WTC11 (cell line): ENCODE data around the gene GOLGA5. TPM values are rescaled to one million over a fixed set of nuclear protein-coding genes. Genes with fewer than 3 reads are reported as not detected.

Source experiments
- ATAC-seq: fragments of 200-7000 bp; cut with Tn5 transposase; 2 replicates; pipeline ENCODE4 v1.10.0; 2021; ENCODE audit warnings: mild to moderate bottlenecking, moderate library complexity
- CTCF ChIA-PET: fragments of 300-600 bp; sonication (Branson Sonifier 250); formaldehyde crosslinking; loops from one replicate; lab custom pipeline; 2021; ENCODE audit warnings: antibody characterized with exemption; lab: Charles Lee
- POLR2A ChIA-PET: fragments of 350-600 bp; sonication (Branson Sonifier 250); formaldehyde crosslinking; loops from one replicate; lab custom pipeline; 2021; ENCODE audit warnings: antibody characterized with exemption; lab: Charles Lee
- DNase-seq: peaks from one replicate; pipeline ENCODE4 v3.0.0; 2021; ENCODE audit warnings: low spot score
- H3K27ac Mint-ChIP-seq: 2 replicates; pipeline ENCODE4 v1.8.0; 2021; ENCODE audit warnings: mixed read lengths
- H3K27me3 Mint-ChIP-seq: 2 replicates; pipeline ENCODE4 v1.8.0; 2021; ENCODE audit warnings: low read depth, mild to moderate bottlenecking, moderate library complexity, mixed read lengths
- H3K36me3 Mint-ChIP-seq: 2 replicates; pipeline ENCODE4 v1.8.0; 2021; ENCODE audit warnings: mixed read lengths
- H3K4me1 Mint-ChIP-seq: 2 replicates; pipeline ENCODE4 v1.8.0; 2022; ENCODE audit warnings: mixed read lengths
- H3K4me3 Mint-ChIP-seq: 2 replicates; pipeline ENCODE4 v1.8.0; 2021; ENCODE audit warnings: mild to moderate bottlenecking, moderate library complexity, mixed read lengths
- H3K9me3 Mint-ChIP-seq: 2 replicates; pipeline ENCODE4 v1.8.0; 2021; ENCODE audit warnings: mixed read lengths
- ATF1 ChIP-seq: sonication (generic); formaldehyde crosslinking; IDR thresholded peaks from 2 replicates; pipeline ENCODE4 v1.8.1; 2023; ENCODE audit warnings: mild to moderate bottlenecking, moderate library complexity, missing genetic modification reagents
- ESRRA ChIP-seq: sonication (generic); formaldehyde crosslinking; IDR thresholded peaks from 2 replicates; pipeline ENCODE4 v1.8.1; 2022; ENCODE audit warnings: mild to moderate bottlenecking, missing genetic modification reagents, borderline replicate concordance
- FOXP1 ChIP-seq: sonication (generic); formaldehyde crosslinking; IDR thresholded peaks from 2 replicates; pipeline ENCODE4 v1.8.0; 2022; ENCODE audit warnings: missing genetic modification reagents, mild to moderate bottlenecking, moderate library complexity, borderline replicate concordance
- GTF2I ChIP-seq: fragments of 250-450 bp; sonication (Bioruptor Pico); conservative IDR thresholded peaks from 2 replicates; pipeline ENCODE4 v1.4.0; 2021; ENCODE audit warnings: mild to moderate bottlenecking
- JUN ChIP-seq: sonication (generic); formaldehyde crosslinking; IDR thresholded peaks from 2 replicates; pipeline ENCODE4 v1.8.0; 2023; ENCODE audit warnings: mild to moderate bottlenecking, missing genetic modification reagents
- MXD4 ChIP-seq: fragments of 250-450 bp; sonication (Bioruptor Pico); IDR thresholded peaks from 2 replicates; pipeline ENCODE4 v1.8.0; 2021; ENCODE audit warnings: mild to moderate bottlenecking, moderate library complexity, borderline replicate concordance
- NFATC4 ChIP-seq: fragments of 250-450 bp; sonication (Bioruptor Pico); IDR thresholded peaks from 2 replicates; pipeline ENCODE4 v1.9.0; 2021; ENCODE audit warnings: mild to moderate bottlenecking
- NFE2L1 ChIP-seq: sonication (generic); formaldehyde crosslinking; IDR thresholded peaks from 2 replicates; pipeline ENCODE4 v1.8.1; 2023; ENCODE audit warnings: missing genetic modification reagents
- PRRX2 ChIP-seq: fragments of 250-450 bp; sonication (Bioruptor Pico); IDR thresholded peaks from 2 replicates; pipeline ENCODE4 v1.8.0; 2021; ENCODE audit warnings: mild to moderate bottlenecking
- RELA ChIP-seq: sonication (generic); formaldehyde crosslinking; IDR thresholded peaks from 2 replicates; pipeline ENCODE4 v1.8.1; 2022; ENCODE audit warnings: missing genetic modification reagents, mild to moderate bottlenecking, borderline replicate concordance
- SMAD3 ChIP-seq: sonication (generic); formaldehyde crosslinking; IDR thresholded peaks from 2 replicates; pipeline ENCODE4 v1.8.0; 2022; ENCODE audit warnings: missing genetic modification reagents, mild to moderate bottlenecking, borderline replicate concordance
- SMAD4 ChIP-seq: sonication (generic); formaldehyde crosslinking; IDR thresholded peaks from 2 replicates; pipeline ENCODE4 v1.8.0; 2022; ENCODE audit warnings: mild to moderate bottlenecking, missing genetic modification reagents
- TCF7 ChIP-seq: sonication (generic); formaldehyde crosslinking; IDR thresholded peaks from 2 replicates; pipeline ENCODE4 v1.8.0; 2022; ENCODE audit warnings: mild to moderate bottlenecking, low read depth, missing genetic modification reagents, moderate library complexity
- TEAD4 ChIP-seq: sonication (generic); formaldehyde crosslinking; IDR thresholded peaks from 2 replicates; pipeline ENCODE4 v1.8.0; 2022; ENCODE audit warnings: mild to moderate bottlenecking, missing genetic modification reagents
- ZNF219 ChIP-seq: sonication (generic); formaldehyde crosslinking; IDR thresholded peaks from 2 replicates; pipeline ENCODE4 v1.8.0; 2023; ENCODE audit warnings: missing genetic modification reagents, mild to moderate bottlenecking, borderline replicate concordance
- ZNF263 ChIP-seq: sonication (generic); formaldehyde crosslinking; IDR thresholded peaks from 2 replicates; pipeline ENCODE4 v1.8.1; 2022; ENCODE audit warnings: low read depth, mild to moderate bottlenecking, moderate library complexity, missing genetic modification reagents
- total RNA-seq: library from RNA; stranded (reverse); gene quantifications from 3 replicates; pipeline ENCODE4 v1.2.3, GENCODE V29; 2021
- TF ChIP-seq, protein P1 (sequence below): sonication (generic); formaldehyde crosslinking; IDR thresholded peaks from 2 replicates; pipeline ENCODE4 v1.8.0; 2023; ENCODE audit warnings: missing genetic modification reagents, mild to moderate bottlenecking, borderline replicate concordance
- TF ChIP-seq, protein P2 (sequence below): fragments of 250-450 bp; sonication (Bioruptor Pico); IDR thresholded peaks from 2 replicates; pipeline ENCODE4 v1.9.0; 2021; ENCODE audit warnings: mild to moderate bottlenecking
- TF ChIP-seq, protein P3 (sequence below): fragments of 250-450 bp; sonication (Bioruptor Pico); IDR thresholded peaks from 2 replicates; pipeline ENCODE4 v1.9.0; 2021; ENCODE audit warnings: mild to moderate bottlenecking
- TF ChIP-seq, protein P4 (sequence below): sonication (generic); formaldehyde crosslinking; IDR thresholded peaks from 2 replicates; pipeline ENCODE4 v1.8.0; 2023; ENCODE audit warnings: missing genetic modification reagents
- TF ChIP-seq, protein P5 (sequence below): sonication (generic); formaldehyde crosslinking; IDR thresholded peaks from 2 replicates; pipeline ENCODE4 v1.8.1; 2023; ENCODE audit warnings: mild to moderate bottlenecking, missing genetic modification reagents
- TF ChIP-seq, protein P6 (sequence below): sonication (generic); formaldehyde crosslinking; IDR thresholded peaks from 2 replicates; pipeline ENCODE4 v1.8.1; 2023; ENCODE audit warnings: mild to moderate bottlenecking, missing genetic modification reagents, moderate library complexity

Gene GOLGA5
- total RNA-seq, 1 experiment from 2014 or later: 27.0 TPM

DNA sequence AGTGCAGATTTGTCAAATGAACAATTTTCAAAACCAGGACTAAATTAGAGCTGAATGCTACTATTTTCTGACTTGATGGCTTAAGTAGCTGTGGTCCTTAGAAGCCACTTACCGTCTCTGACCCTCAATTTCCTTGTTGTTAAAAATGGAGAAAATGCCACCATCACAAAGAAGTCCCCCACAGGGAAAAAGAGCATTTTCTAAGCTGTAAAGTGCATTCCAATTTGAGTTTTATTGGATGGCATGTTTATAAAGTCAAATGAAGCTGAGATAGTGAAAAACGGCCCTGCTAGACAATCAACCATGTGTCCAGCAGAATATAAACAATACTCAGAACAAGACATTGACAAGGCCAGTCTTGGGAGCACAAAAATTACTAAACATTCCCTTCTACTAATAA, 53.6 kb downstream of the GOLGA5 start:
- TF ChIP-seq MXD4 (CRISPR knock-in tag) (no peak), ZNF219 (CRISPR knock-in tag) (no peak), GTF2I (CRISPR knock-in tag) (no peak), SMAD4 (CRISPR knock-in tag) (no peak), ESRRA (CRISPR knock-in tag) (no peak), TCF7 (no peak), JUN (CRISPR knock-in tag) (no peak), RELA (CRISPR knock-in tag) (no peak), NFE2L1 (CRISPR knock-in tag) (no peak)
- TF ChIP-seq, protein P1, sequence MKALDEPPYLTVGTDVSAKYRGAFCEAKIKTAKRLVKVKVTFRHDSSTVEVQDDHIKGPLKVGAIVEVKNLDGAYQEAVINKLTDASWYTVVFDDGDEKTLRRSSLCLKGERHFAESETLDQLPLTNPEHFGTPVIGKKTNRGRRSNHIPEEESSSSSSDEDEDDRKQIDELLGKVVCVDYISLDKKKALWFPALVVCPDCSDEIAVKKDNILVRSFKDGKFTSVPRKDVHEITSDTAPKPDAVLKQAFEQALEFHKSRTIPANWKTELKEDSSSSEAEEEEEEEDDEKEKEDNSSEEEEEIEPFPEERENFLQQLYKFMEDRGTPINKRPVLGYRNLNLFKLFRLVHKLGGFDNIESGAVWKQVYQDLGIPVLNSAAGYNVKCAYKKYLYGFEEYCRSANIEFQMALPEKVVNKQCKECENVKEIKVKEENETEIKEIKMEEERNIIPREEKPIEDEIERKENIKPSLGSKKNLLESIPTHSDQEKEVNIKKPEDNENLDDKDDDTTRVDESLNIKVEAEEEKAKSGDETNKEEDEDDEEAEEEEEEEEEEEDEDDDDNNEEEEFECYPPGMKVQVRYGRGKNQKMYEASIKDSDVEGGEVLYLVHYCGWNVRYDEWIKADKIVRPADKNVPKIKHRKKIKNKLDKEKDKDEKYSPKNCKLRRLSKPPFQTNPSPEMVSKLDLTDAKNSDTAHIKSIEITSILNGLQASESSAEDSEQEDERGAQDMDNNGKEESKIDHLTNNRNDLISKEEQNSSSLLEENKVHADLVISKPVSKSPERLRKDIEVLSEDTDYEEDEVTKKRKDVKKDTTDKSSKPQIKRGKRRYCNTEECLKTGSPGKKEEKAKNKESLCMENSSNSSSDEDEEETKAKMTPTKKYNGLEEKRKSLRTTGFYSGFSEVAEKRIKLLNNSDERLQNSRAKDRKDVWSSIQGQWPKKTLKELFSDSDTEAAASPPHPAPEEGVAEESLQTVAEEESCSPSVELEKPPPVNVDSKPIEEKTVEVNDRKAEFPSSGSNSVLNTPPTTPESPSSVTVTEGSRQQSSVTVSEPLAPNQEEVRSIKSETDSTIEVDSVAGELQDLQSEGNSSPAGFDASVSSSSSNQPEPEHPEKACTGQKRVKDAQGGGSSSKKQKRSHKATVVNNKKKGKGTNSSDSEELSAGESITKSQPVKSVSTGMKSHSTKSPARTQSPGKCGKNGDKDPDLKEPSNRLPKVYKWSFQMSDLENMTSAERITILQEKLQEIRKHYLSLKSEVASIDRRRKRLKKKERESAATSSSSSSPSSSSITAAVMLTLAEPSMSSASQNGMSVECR (CRISPR knock-in tag): no peak
- TF ChIP-seq, protein P2, sequence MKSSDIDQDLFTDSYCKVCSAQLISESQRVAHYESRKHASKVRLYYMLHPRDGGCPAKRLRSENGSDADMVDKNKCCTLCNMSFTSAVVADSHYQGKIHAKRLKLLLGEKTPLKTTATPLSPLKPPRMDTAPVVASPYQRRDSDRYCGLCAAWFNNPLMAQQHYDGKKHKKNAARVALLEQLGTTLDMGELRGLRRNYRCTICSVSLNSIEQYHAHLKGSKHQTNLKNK (CRISPR knock-in tag): no peak
- TF ChIP-seq, protein P3, sequence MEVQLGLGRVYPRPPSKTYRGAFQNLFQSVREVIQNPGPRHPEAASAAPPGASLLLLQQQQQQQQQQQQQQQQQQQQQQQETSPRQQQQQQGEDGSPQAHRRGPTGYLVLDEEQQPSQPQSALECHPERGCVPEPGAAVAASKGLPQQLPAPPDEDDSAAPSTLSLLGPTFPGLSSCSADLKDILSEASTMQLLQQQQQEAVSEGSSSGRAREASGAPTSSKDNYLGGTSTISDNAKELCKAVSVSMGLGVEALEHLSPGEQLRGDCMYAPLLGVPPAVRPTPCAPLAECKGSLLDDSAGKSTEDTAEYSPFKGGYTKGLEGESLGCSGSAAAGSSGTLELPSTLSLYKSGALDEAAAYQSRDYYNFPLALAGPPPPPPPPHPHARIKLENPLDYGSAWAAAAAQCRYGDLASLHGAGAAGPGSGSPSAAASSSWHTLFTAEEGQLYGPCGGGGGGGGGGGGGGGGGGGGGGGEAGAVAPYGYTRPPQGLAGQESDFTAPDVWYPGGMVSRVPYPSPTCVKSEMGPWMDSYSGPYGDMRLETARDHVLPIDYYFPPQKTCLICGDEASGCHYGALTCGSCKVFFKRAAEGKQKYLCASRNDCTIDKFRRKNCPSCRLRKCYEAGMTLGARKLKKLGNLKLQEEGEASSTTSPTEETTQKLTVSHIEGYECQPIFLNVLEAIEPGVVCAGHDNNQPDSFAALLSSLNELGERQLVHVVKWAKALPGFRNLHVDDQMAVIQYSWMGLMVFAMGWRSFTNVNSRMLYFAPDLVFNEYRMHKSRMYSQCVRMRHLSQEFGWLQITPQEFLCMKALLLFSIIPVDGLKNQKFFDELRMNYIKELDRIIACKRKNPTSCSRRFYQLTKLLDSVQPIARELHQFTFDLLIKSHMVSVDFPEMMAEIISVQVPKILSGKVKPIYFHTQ (CRISPR knock-in tag): no peak
- TF ChIP-seq, protein P4, sequence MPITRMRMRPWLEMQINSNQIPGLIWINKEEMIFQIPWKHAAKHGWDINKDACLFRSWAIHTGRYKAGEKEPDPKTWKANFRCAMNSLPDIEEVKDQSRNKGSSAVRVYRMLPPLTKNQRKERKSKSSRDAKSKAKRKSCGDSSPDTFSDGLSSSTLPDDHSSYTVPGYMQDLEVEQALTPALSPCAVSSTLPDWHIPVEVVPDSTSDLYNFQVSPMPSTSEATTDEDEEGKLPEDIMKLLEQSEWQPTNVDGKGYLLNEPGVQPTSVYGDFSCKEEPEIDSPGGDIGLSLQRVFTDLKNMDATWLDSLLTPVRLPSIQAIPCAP (CRISPR knock-in tag): no peak
- TF ChIP-seq, protein P5, sequence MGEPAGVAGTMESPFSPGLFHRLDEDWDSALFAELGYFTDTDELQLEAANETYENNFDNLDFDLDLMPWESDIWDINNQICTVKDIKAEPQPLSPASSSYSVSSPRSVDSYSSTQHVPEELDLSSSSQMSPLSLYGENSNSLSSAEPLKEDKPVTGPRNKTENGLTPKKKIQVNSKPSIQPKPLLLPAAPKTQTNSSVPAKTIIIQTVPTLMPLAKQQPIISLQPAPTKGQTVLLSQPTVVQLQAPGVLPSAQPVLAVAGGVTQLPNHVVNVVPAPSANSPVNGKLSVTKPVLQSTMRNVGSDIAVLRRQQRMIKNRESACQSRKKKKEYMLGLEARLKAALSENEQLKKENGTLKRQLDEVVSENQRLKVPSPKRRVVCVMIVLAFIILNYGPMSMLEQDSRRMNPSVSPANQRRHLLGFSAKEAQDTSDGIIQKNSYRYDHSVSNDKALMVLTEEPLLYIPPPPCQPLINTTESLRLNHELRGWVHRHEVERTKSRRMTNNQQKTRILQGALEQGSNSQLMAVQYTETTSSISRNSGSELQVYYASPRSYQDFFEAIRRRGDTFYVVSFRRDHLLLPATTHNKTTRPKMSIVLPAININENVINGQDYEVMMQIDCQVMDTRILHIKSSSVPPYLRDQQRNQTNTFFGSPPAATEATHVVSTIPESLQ (CRISPR knock-in tag): no peak
- TF ChIP-seq, all 79 proteins: peak for 0
- no peak for ATAC-seq
- H3K4me1 Mint-ChIP-seq: no peaks in the 10 kb centered on the region
- peaks cover 8% of the 10 kb centered on the region for H3K27me3 Mint-ChIP-seq
- POLR2A ChIA-PET: interaction anchor here (0.7 kb wide), 1 partner anchor 973 kb away, joined by 4 read pairs; no protein-coding TSS in a partner anchor
- H3K27ac Mint-ChIP-seq: no peak overlapping the region
- CTCF ChIA-PET: interaction anchor here (1.0 to 1.5 kb wide), 2 partner anchors 104 to 133 kb away, joined by 3 read pairs; no protein-coding TSS in a partner anchor
- peaks cover 11% of the 10 kb centered on the region for H3K36me3 Mint-ChIP-seq
- DNase-seq: no peak
- H3K4me3 Mint-ChIP-seq: no peak overlapping the region
- peaks cover 25% of the 10 kb centered on the region for H3K9me3 Mint-ChIP-seq

DNA sequence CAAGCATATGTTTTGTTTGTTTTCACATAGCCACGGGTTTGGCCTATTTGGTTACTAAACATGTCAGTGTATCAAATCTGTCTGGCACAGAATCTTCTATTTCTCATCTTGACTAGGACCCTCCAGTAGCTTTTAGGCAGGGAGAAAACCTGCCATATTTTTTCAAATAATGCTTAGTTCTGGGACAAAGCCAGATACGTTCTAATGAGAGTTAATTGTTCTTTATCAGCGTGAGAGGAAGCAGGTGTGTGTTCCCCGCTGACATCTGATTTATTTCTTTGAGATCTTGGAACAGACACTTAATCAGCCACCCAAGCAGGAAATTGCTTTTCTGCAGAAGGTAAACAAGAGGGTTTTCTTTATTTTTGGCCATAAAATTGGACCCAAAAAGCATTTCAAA, 54.8 kb downstream of the GOLGA5 start:
- POLR2A ChIA-PET: no interaction called here
- H3K27me3 Mint-ChIP-seq: peaks cover 14% of the 10 kb centered on the region
- ATAC-seq (no peak), DNase-seq (no peak)
- CTCF ChIA-PET: no interaction called here
- peaks cover 17% of the 10 kb centered on the region for H3K36me3 Mint-ChIP-seq
- no peak overlapping the region for H3K27ac Mint-ChIP-seq
- no peak overlapping the region for H3K4me3 Mint-ChIP-seq
- H3K9me3 Mint-ChIP-seq: peaks cover 35% of the 10 kb centered on the region
- H3K4me1 Mint-ChIP-seq: no peaks in the 10 kb centered on the region
- TF ChIP-seq PRRX2 (CRISPR knock-in tag) (no peak), SMAD3 (CRISPR knock-in tag) (no peak), TEAD4 (CRISPR knock-in tag) (no peak), FOXP1 (no peak), NFATC4 (CRISPR knock-in tag) (no peak), ZNF263 (CRISPR knock-in tag) (no peak), ATF1 (CRISPR knock-in tag) (no peak), SMAD4 (CRISPR knock-in tag) (no peak)
- TF ChIP-seq, protein P3 (CRISPR knock-in tag): no peak
- TF ChIP-seq, protein P6, sequence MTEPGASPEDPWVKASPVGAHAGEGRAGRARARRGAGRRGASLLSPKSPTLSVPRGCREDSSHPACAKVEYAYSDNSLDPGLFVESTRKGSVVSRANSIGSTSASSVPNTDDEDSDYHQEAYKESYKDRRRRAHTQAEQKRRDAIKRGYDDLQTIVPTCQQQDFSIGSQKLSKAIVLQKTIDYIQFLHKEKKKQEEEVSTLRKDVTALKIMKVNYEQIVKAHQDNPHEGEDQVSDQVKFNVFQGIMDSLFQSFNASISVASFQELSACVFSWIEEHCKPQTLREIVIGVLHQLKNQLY (CRISPR knock-in tag): no peak
